Measurements from ENCODE around the gene TMEM272.

GRCh38 chr13:51846756-51847155 is 1.8 kb upstream of the TMEM272 start:
- TF ChIP-seq CTCF (IDR thresholded peaks at IDR 0.05) (no peak), POLR2A (IDR thresholded peaks at IDR 0.05) (no peak), EP300 (IDR thresholded peaks at IDR 0.05) (no peak), POLR2AphosphoS5 (IDR thresholded peaks at IDR 0.05) (no peak)
